Stomach (tissue), 9 donors: Measurements from ENCODE around the gene GABPA. TPM values are rescaled to one million over a fixed set of nuclear protein-coding genes. Genes with fewer than 3 reads are reported as not detected.

ENCODE experiments used
- DNase-seq, 2 donors: peaks; one replicate each; pipeline versions ENCODE4 v3.0.0 to v3.0.0-alpha.2; 2013 to 2019
- H3K27ac ChIP-seq, 5 donors: fragments of 200-600 bp in 4 of 5; sonication (generic) in 4 of 5; one replicate each; pipeline ENCODE4 v1.5.1; 2013 to 2019; ENCODE audit warnings: mild to moderate bottlenecking in 1 of 5, moderate library complexity in 1 of 5
- H3K27me3 ChIP-seq, 3 donors: fragments of 200-600 bp; sonication (generic); one replicate each; pipeline ENCODE4 v1.5.1; 2017 to 2019; ENCODE audit warnings: mixed run types in 1 of 3
- H3K36me3 ChIP-seq, 4 donors: fragments of 200-600 bp; sonication (generic); 1 replicate in 3 of 4; 2 replicates in 1 of 4; pipeline ENCODE4 v1.5.1; 2016 to 2019
- H3K4me1 ChIP-seq, 4 donors: fragments of 200-600 bp; sonication (generic); one replicate each; pipeline ENCODE4 v1.5.1; 2016 to 2019
- H3K4me3 ChIP-seq, 4 donors: fragments of 200-600 bp; sonication (generic) in 3 of 4; one replicate each; pipeline ENCODE4 v1.5.1; 2016 to 2019; ENCODE audit warnings: mild to moderate bottlenecking in 1 of 4
- H3K9me3 ChIP-seq, 4 donors: fragments of 200-600 bp; sonication (generic); one replicate each; pipeline ENCODE4 v1.5.1; 2016 to 2019
- EP300 ChIP-seq: sonication (generic); formaldehyde crosslinking; IDR thresholded peaks from one replicate; pipeline ENCODE4 v1.6.1; 2017; ENCODE audit warnings: antibody characterized with exemption
- POLR2A ChIP-seq, 4 donors: fragments of 450-650 bp; IDR thresholded peaks; one replicate each; pipeline ENCODE4 v1.6.1; 2016; ENCODE audit warnings: antibody characterized with exemption in 4 of 4, control low read depth in 2 of 4, mild to moderate bottlenecking in 1 of 4, moderate library complexity in 1 of 4
- POLR2AphosphoS5 ChIP-seq, 3 donors: sonication (generic); formaldehyde crosslinking; IDR thresholded peaks; one replicate each; pipeline ENCODE4 v1.6.1; 2016; ENCODE audit warnings: antibody characterized with exemption in 3 of 3
- WGBS, 5 donors: extraction: QIAGEN DNeasy Blood & Tissue Kit in 3 of 5; methylation state at CpG; one replicate each; pipeline versions ENCODE4 v1.1.5 to v1.1.7; 2013 to 2018; 5-methylcytosine and 5-hydroxymethylcytosine counted together
- intact Hi-C: fragments of 100-400 bp; cut with DNase I; formaldehyde crosslinking; loops from one replicate; pipeline ENCODE4 v1.15.1; 2023; ENCODE audit warnings: low total_unique reads
- polyA plus RNA-seq, 3 donors: library from polyadenylated mRNA; stranded (reverse); fragments of 200-250 nt; gene quantifications; one replicate each; pipeline ENCODE4 v1.2.3, GENCODE V29; 2013
- total RNA-seq, 5 donors: library from RNA; depleted of rRNA; stranded (reverse); fragments of >200 nt; gene quantifications; one replicate each; pipeline versions ENCODE4 v1.1.0 to v1.2.3, GENCODE V29; 2014 to 2016
- TF ChIP-seq, protein P1 (sequence below), 7 experiments: fragments of 450-650 bp in 4 of 7; fragments of 200-600 bp in 3 of 7; sonication (generic) in 3 of 7; IDR thresholded peaks; one replicate each; pipeline ENCODE4 v1.5.1; 2016 to 2019; ENCODE audit warnings: antibody characterized with exemption in 7 of 7, control low read depth in 2 of 7, mild to moderate bottlenecking in 1 of 7
- donor health status: healthy with polysubstance abuse.
- donor health status: Bipolar disorder and iron deficiency.
- donor health status: healthy.

Gene GABPA
- total and polyA plus RNA-seq, 8 donors: 6.4 to 47.0 (median 7.9) TPM

DNA sequence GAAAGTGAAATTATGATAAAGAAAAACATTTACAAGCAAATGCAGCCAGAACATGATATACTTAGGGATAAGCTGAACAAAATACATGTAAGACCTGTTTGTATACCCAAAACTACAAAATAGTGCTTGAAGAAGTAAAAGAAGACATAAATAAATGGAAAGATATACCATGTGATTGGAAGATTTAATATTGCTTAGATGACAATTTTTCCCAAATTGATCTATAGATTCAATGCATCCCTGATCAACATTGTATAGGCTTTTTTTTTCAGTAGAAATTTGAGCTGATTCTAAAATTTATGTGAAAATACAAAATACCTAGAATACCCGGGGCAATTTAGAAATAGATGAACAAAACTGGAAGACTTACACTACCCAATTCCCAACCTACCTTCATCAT, 76.4 kb downstream of the GABPA start:
- Histone ChIP-seq H3K9me3 (no peaks in the 10 kb centered on the region), H3K4me1 (no peaks in the 10 kb centered on the region), H3K4me3 (no peak overlapping the region), H3K27me3 (no peaks in the 10 kb centered on the region), H3K27ac (no peak overlapping the region), H3K36me3 (no peaks in the 10 kb centered on the region)
- no peak for TF ChIP-seq EP300
- 89 to 99% (median 95%) methylated on average over 1 of the region's 1 CpG for WGBS, 5 donors
- DNase-seq: no peak
- intact Hi-C loops: no loop called here

DNA sequence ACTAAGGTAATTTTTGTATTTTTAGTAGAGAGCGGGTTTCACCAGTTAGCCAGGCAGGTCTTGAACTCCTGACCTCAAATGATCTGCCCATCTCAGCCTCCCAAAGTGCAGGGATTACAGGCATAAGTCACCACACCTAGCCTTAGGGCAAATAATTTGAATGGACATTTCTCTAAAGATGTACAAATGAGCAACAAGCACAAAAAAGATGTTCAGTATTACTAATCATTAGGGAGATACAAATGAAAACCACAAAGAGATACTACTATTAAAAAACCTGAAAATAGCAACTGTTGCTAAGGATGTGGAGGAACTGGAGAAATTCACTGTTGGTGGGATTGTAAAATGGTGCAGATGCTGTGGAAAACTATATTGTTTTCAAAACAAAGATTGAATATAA, 79.1 kb downstream of the GABPA start:
- intact Hi-C loops: no loop called here
- no peaks in the 10 kb centered on the region for H3K9me3 ChIP-seq
- no peak overlapping the region for H3K27ac ChIP-seq
- H3K36me3 ChIP-seq: no peaks in the 10 kb centered on the region
- H3K27me3 ChIP-seq: no peaks in the 10 kb centered on the region
- no peak overlapping the region for H3K4me3 ChIP-seq
- no peak for TF ChIP-seq POLR2AphosphoS5 (IDR thresholded peaks at IDR 0.05)
- no peak for TF ChIP-seq EP300
- TF ChIP-seq, protein P1, sequence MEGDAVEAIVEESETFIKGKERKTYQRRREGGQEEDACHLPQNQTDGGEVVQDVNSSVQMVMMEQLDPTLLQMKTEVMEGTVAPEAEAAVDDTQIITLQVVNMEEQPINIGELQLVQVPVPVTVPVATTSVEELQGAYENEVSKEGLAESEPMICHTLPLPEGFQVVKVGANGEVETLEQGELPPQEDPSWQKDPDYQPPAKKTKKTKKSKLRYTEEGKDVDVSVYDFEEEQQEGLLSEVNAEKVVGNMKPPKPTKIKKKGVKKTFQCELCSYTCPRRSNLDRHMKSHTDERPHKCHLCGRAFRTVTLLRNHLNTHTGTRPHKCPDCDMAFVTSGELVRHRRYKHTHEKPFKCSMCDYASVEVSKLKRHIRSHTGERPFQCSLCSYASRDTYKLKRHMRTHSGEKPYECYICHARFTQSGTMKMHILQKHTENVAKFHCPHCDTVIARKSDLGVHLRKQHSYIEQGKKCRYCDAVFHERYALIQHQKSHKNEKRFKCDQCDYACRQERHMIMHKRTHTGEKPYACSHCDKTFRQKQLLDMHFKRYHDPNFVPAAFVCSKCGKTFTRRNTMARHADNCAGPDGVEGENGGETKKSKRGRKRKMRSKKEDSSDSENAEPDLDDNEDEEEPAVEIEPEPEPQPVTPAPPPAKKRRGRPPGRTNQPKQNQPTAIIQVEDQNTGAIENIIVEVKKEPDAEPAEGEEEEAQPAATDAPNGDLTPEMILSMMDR (IDR thresholded peaks at IDR 0.05): no peak
- no peak for TF ChIP-seq POLR2A (IDR thresholded peaks at IDR 0.05)
- 90 to 100% (median 93%) methylated on average over 1 of the region's 1 CpG for WGBS, 5 donors
- no peak for DNase-seq
- no peaks in the 10 kb centered on the region for H3K4me1 ChIP-seq

DNA sequence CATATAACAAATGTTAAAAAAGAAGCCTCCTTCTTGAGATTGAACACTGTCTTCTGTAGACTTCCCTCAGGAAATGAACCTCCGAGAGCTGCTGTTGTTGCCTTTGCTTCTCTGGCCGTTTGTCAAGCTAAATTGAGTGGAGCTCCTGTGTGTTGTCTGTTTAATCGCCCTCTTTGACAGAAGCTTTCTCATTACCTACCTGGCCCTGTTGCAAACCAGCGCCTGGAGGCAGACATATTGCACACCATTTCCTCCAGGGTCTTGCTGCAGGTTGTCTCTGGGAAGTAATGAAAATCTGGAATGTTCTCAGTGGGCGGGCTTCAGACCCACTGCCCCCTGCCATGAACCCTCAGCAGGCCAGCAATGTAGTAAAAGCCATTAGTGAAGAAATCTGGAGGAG, 83.3 kb downstream of the GABPA start:
- TF ChIP-seq, protein P1 (IDR thresholded peaks at IDR 0.05): no peak
- TF ChIP-seq EP300 (no peak), POLR2AphosphoS5 (IDR thresholded peaks at IDR 0.05) (no peak), POLR2A (IDR thresholded peaks at IDR 0.05) (no peak)
- Histone ChIP-seq H3K4me1 (no peaks in the 10 kb centered on the region), H3K27ac (no peak overlapping the region), H3K36me3 (no peaks in the 10 kb centered on the region), H3K27me3 (no peaks in the 10 kb centered on the region), H3K4me3 (no peak overlapping the region), H3K9me3 (no peaks in the 10 kb centered on the region)
- intact Hi-C loops: no loop called here
- DNase-seq: no peak
- 53 to 66% (median 60%) methylated on average over 5 of the region's 5 CpGs for WGBS, 5 donors

DNA sequence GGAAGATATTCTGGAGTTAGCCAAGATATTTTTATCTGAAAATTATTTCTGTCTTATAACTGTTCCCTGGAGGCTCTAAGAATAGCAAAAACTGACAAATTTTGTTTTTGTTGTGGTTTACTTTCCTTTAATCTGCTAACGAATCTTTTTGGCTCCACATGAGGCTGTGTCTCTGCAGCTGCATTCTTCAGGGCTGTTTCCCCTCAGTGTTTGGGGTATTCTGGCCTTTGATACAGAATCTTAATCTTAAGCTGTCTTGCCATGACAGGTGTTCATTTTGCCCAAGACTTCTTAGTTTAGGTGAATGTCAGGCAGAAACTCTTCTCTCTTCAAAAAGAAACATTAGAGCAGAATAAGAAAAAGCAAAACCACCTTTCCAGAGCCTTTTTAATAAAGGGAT, 83.8 kb downstream of the GABPA start:
- no peak for DNase-seq

More for the DNA sequence above, 83.8 kb downstream of the GABPA start:
- WGBS, 5 donors: 36 to 64% (median 52%) methylated on average over 1 of the region's 1 CpG
- Histone ChIP-seq H3K36me3 (no peaks in the 10 kb centered on the region), H3K4me1 (no peaks in the 10 kb centered on the region), H3K27me3 (no peaks in the 10 kb centered on the region), H3K4me3 (no peak overlapping the region), H3K9me3 (no peaks in the 10 kb centered on the region), H3K27ac (no peak overlapping the region)
- TF ChIP-seq, protein P1 (IDR thresholded peaks at IDR 0.05): no peak
- no peak for TF ChIP-seq POLR2AphosphoS5 (IDR thresholded peaks at IDR 0.05)
- no peak for TF ChIP-seq EP300
- TF ChIP-seq POLR2A (IDR thresholded peaks at IDR 0.05): no peak
- intact Hi-C loops: no loop called here

Other genes with a start within 250 kb of the GABPA start
- gene MRPL39, start 127.5 kb upstream of the GABPA start, total RNA-seq: 10 to 100 TPM in 2 of 5 donors, 1 to 10 TPM in 2, not detected in 1; 2.9 to 65.6 (median 20.2) TPM
- gene MRPL39, start 127.5 kb upstream of the GABPA start, polyA plus RNA-seq: 10 to 100 TPM; 30.9 to 33.7 (median 31.5) TPM
- gene JAM2, start 95.7 kb upstream of the GABPA start, total RNA-seq: 10 to 100 TPM in 2 of 5 donors, 1 to 10 TPM in 2, not detected in 1; 3.6 to 32.1 (median 11.5) TPM
- 1 to 10 TPM; 1.2 to 8.5 (median 1.7) TPM for gene JAM2, start 95.7 kb upstream of the GABPA start, polyA plus RNA-seq
- gene ATP5PF, start 68 bp upstream of the GABPA start, total RNA-seq: 100 to 1,000 TPM in 2 of 5 donors, 10 to 100 TPM in 2, 1 to 10 TPM in 1; 4.3 to 155 (median 83.5) TPM
- gene ATP5PF, start 68 bp upstream of the GABPA start, polyA plus RNA-seq: 100 to 1,000 TPM; 391 to 471 (median 470) TPM